ENCODE results near the gene OR10A2. TPM values are rescaled to one million over a fixed set of nuclear protein-coding genes. Genes with fewer than 3 reads are reported as not detected.
"Not testable (repeated sequence)": the region's sequence is repeated elsewhere in the genome, so short reads cannot be mapped to it uniquely, and the experiment has no call there.

OR10A2 gene
- total RNA-seq, 1 donor from 2014 or later = not detected

GRCh38 chr11:6843670-6844069 lies 19.2 kb upstream of the OR10A2 start:
- DNase-seq (ENCODE audit: extremely low spot score, unreplicated experiment) = no peak
- H3K27me3 Mint-ChIP-seq (ENCODE audit: unreplicated experiment) = peaks cover 11% of the 10 kb centered on the region
- H3K4me3 Mint-ChIP-seq (ENCODE audit: unreplicated experiment) = no peak overlapping the region
- no peak for TF ChIP-seq CTCF (IDR thresholded peaks at IDR 0.05)
- no peak overlapping the region for H3K27ac Mint-ChIP-seq (ENCODE audit: unreplicated experiment)
- no peaks in the 10 kb centered on the region for H3K9me3 Mint-ChIP-seq (ENCODE audit: unreplicated experiment)
- no peaks in the 10 kb centered on the region for H3K36me3 Mint-ChIP-seq (ENCODE audit: unreplicated experiment)
- H3K4me1 Mint-ChIP-seq (ENCODE audit: unreplicated experiment) = no peaks in the 10 kb centered on the region

- Mint-ChIP-seq H3K36me3 (ENCODE audit: unreplicated experiment) (no peaks in the 10 kb centered on the region), H3K27me3 (ENCODE audit: unreplicated experiment) (peaks cover 11% of the 10 kb centered on the region), H3K27ac (ENCODE audit: unreplicated experiment) (no peak overlapping the region), H3K9me3 (ENCODE audit: unreplicated experiment) (no peaks in the 10 kb centered on the region), H3K4me3 (ENCODE audit: unreplicated experiment) (no peak overlapping the region), H3K4me1 (ENCODE audit: unreplicated experiment) (no peaks in the 10 kb centered on the region)
- TF ChIP-seq CTCF (IDR thresholded peaks at IDR 0.05) = no peak
- DNase-seq (ENCODE audit: extremely low spot score, unreplicated experiment) = no peak
Observed at GRCh38 chr11:6844356-6844755, 18.5 kb upstream of the OR10A2 start.

GRCh38 chr11:6845383-6845782 lies 17.5 kb upstream of the OR10A2 start, which contains the start of gene OR10A5:
Gene OR10A5 (plus strand): TSS chr11:6845683. CDS start chr11:6845683, 0 bp downstream.
- Mint-ChIP-seq H3K9me3 (ENCODE audit: unreplicated experiment) (no peaks in the 10 kb centered on the region), H3K27ac (ENCODE audit: unreplicated experiment) (no peak within 1 kb of the TSS), H3K4me3 (ENCODE audit: unreplicated experiment) (no peak within 1 kb of the TSS), H3K27me3 (ENCODE audit: unreplicated experiment) (peaks cover 11% of the 10 kb centered on the region), H3K36me3 (ENCODE audit: unreplicated experiment) (no peaks in the 10 kb centered on the region), H3K4me1 (ENCODE audit: unreplicated experiment) (no peaks in the 10 kb centered on the region)
- no peak for TF ChIP-seq CTCF (IDR thresholded peaks at IDR 0.05)
- no peak for DNase-seq (ENCODE audit: extremely low spot score, unreplicated experiment)

- no peak overlapping the region for H3K4me3 Mint-ChIP-seq (ENCODE audit: unreplicated experiment)
- no peak for TF ChIP-seq CTCF (IDR thresholded peaks at IDR 0.05)
- no peaks in the 10 kb centered on the region for H3K36me3 Mint-ChIP-seq (ENCODE audit: unreplicated experiment)
- no peak overlapping the region for H3K27ac Mint-ChIP-seq (ENCODE audit: unreplicated experiment)
- H3K4me1 Mint-ChIP-seq (ENCODE audit: unreplicated experiment) = no peaks in the 10 kb centered on the region
- no peaks in the 10 kb centered on the region for H3K27me3 Mint-ChIP-seq (ENCODE audit: unreplicated experiment)
- peaks cover 13% of the 10 kb centered on the region for H3K9me3 Mint-ChIP-seq (ENCODE audit: unreplicated experiment)
- no peak for DNase-seq (ENCODE audit: extremely low spot score, unreplicated experiment)
Observed at GRCh38 chr11:6850526-6850925, 12.3 kb upstream of the OR10A2 start.

GRCh38 chr11:6854801-6855200 lies 8.1 kb upstream of the OR10A2 start:
- not testable (repeated sequence) for H3K27ac Mint-ChIP-seq (ENCODE audit: unreplicated experiment); H3K27me3 Mint-ChIP-seq (ENCODE audit: unreplicated experiment)

GRCh38 chr11:6855971-6856541 lies 6.8 kb upstream of the OR10A2 start:
- Mint-ChIP-seq H3K27ac (ENCODE audit: unreplicated experiment) (no peak overlapping the region), H3K27me3 (ENCODE audit: unreplicated experiment) (peaks cover 3% of the 10 kb centered on the region), H3K4me3 (ENCODE audit: unreplicated experiment) (no peak overlapping the region), H3K4me1 (ENCODE audit: unreplicated experiment) (no peaks in the 10 kb centered on the region), H3K9me3 (ENCODE audit: unreplicated experiment) (peaks cover 17% of the 10 kb centered on the region), H3K36me3 (ENCODE audit: unreplicated experiment) (no peaks in the 10 kb centered on the region)
- TF ChIP-seq CTCF (IDR thresholded peaks at IDR 0.05) = no peak
- DNase-seq (ENCODE audit: extremely low spot score, unreplicated experiment) = no peak

More at GRCh38 chr11:6854801-6855200, 8.1 kb upstream of the OR10A2 start:
- not testable (repeated sequence) for H3K4me3 Mint-ChIP-seq (ENCODE audit: unreplicated experiment); H3K36me3 Mint-ChIP-seq (ENCODE audit: unreplicated experiment); DNase-seq (ENCODE audit: extremely low spot score, unreplicated experiment); H3K4me1 Mint-ChIP-seq (ENCODE audit: unreplicated experiment)
- H3K9me3 Mint-ChIP-seq (ENCODE audit: unreplicated experiment) = peaks cover 17% of the 10 kb centered on the region
